Peyer's patch (tissue), 4 donors: ENCODE data around the gene MGRN1. TPM values are rescaled to one million over a fixed set of nuclear protein-coding genes. Genes with fewer than 3 reads are reported as not detected.

ENCODE experiments used
- DNase-seq, 3 donors: peaks; one replicate each; pipeline ENCODE4 v3.0.0-alpha.2; 2017 to 2019
- H3K27ac ChIP-seq, 4 donors: fragments of 200-600 bp; sonication (generic); one replicate each; pipeline ENCODE4 v1.5.1; 2016 to 2019
- H3K27me3 ChIP-seq, 2 donors: fragments of 200-600 bp; sonication (generic); one replicate each; pipeline ENCODE4 v1.5.1; 2019
- H3K36me3 ChIP-seq, 3 donors: fragments of 200-600 bp; sonication (generic); one replicate each; pipeline ENCODE4 v1.5.1; 2016 to 2019
- H3K4me1 ChIP-seq, 4 donors: fragments of 200-600 bp; sonication (generic); one replicate each; pipeline ENCODE4 v1.5.1; 2016 to 2019
- H3K4me3 ChIP-seq, 4 donors: fragments of 200-600 bp; sonication (generic); 1 replicate in 3 of 4; 2 replicates in 1 of 4; pipeline ENCODE4 v1.5.1; 2016 to 2019; ENCODE audit warnings: mild to moderate bottlenecking in 1 of 4
- H3K9me3 ChIP-seq, 4 donors: fragments of 200-600 bp; sonication (generic); one replicate each; pipeline ENCODE4 v1.5.1; 2016 to 2019; ENCODE audit warnings: mild to moderate bottlenecking in 1 of 4
- CTCF ChIP-seq, 6 experiments: fragments of 450-650 bp in 4 of 6; fragments of 200-600 bp in 2 of 6; sonication (generic) in 1 of 6; IDR thresholded peaks; one replicate each; pipeline ENCODE4 v1.5.1; 2017 to 2019; ENCODE audit warnings: antibody characterized with exemption in 6 of 6, mild to moderate bottlenecking in 3 of 6, moderate library complexity in 1 of 6
- POLR2A ChIP-seq, 2 donors: fragments of 450-650 bp; IDR thresholded peaks; one replicate each; pipeline ENCODE4 v1.5.1; 2017; ENCODE audit warnings: antibody characterized with exemption in 2 of 2, mild to moderate bottlenecking in 2 of 2, moderate library complexity in 2 of 2
- total RNA-seq, 4 donors: library from RNA; depleted of rRNA; stranded (reverse); fragments of >200 nt; gene quantifications; one replicate each; pipeline ENCODE4 v1.1.0, GENCODE V29; 2016

MGRN1 gene
- total RNA-seq, 4 donors from 2014 or later = 74.1 to 147 (median 93.8) TPM

GRCh38 chr16:4626396-4626795, 1.8 kb downstream of the MGRN1 start:
- Histone ChIP-seq H3K36me3 (no peaks in the 10 kb centered on the region), H3K9me3 (no peaks in the 10 kb centered on the region), H3K4me1 (peaks cover 0 to 13% (median 10%) of the 10 kb centered on the region in 4 donors), H3K27ac (peak overlapping the region in 1 of 4 donors; percentile 95), H3K4me3 (peak overlapping the region in 3 of 4 donors; percentile 89 to 100 (median 95)), H3K27me3 (no peaks in the 10 kb centered on the region)
- no peak for TF ChIP-seq POLR2A (IDR thresholded peaks at IDR 0.05)
- TF ChIP-seq CTCF (IDR thresholded peaks at IDR 0.05) = no peak
- DNase-seq = no peak

DNA sequence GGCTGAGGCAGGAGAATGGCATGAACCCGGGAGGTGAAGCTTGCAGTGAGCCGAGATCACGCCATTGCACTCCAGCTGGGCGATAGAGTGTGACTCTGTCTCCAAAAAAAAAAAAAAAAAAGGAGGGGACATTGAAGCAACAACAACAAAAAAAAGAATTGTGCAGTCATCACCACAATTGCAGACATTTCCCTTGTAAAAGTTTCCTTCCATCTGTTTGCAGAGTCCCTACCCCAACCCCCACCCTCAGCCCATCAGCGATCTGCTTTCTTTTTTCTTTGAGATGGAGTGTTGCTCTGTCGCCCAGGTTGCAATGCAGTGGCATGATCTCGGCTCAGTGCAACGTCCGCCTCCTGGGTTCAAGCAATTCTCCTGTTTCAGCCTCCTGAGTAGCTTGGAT, 3.7 kb downstream of the MGRN1 start:
- Histone ChIP-seq H3K4me3 (no peak overlapping the region), H3K27ac (no peak overlapping the region), H3K27me3 (no peaks in the 10 kb centered on the region), H3K36me3 (no peaks in the 10 kb centered on the region), H3K4me1 (peaks cover 0 to 13% (median 10%) of the 10 kb centered on the region in 4 donors), H3K9me3 (no peaks in the 10 kb centered on the region)
- DNase-seq = no peak
- TF ChIP-seq CTCF (IDR thresholded peaks at IDR 0.05) (no peak), POLR2A (IDR thresholded peaks at IDR 0.05) (no peak)

GRCh38 chr16:4631444-4631843, 6.8 kb downstream of the MGRN1 start:
- DNase-seq = no peak
- TF ChIP-seq CTCF (IDR thresholded peaks at IDR 0.05) (no peak), POLR2A (IDR thresholded peaks at IDR 0.05) (no peak)
- Histone ChIP-seq H3K27ac (no peak overlapping the region), H3K9me3 (no peaks in the 10 kb centered on the region), H3K36me3 (peaks cover 0 to 15% (median 0%) of the 10 kb centered on the region in 3 donors), H3K4me1 (peaks cover 0 to 4% (median under 1%) of the 10 kb centered on the region in 4 donors), H3K27me3 (no peaks in the 10 kb centered on the region), H3K4me3 (no peak overlapping the region)

GRCh38 chr16:4633910-4634635, 9.4 kb downstream of the MGRN1 start:
- H3K4me1 ChIP-seq = no peaks in the 10 kb centered on the region
- no peak for TF ChIP-seq POLR2A (IDR thresholded peaks at IDR 0.05)
- no peak for TF ChIP-seq CTCF (IDR thresholded peaks at IDR 0.05)
- no peaks in the 10 kb centered on the region for H3K27me3 ChIP-seq
- H3K9me3 ChIP-seq = no peaks in the 10 kb centered on the region
- no peak overlapping the region for H3K4me3 ChIP-seq
- DNase-seq = no peak
- no peak overlapping the region for H3K27ac ChIP-seq
- H3K36me3 ChIP-seq = peaks cover 0 to 21% (median 0%) of the 10 kb centered on the region in 3 donors

GRCh38 chr16:4634768-4635167, 10.1 kb downstream of the MGRN1 start:
- no peak for TF ChIP-seq POLR2A (IDR thresholded peaks at IDR 0.05)
- TF ChIP-seq CTCF (IDR thresholded peaks at IDR 0.05) = no peak
- no peaks in the 10 kb centered on the region for H3K9me3 ChIP-seq

More at GRCh38 chr16:4634768-4635167, 10.1 kb downstream of the MGRN1 start:
- Histone ChIP-seq H3K27me3 (no peaks in the 10 kb centered on the region), H3K36me3 (peaks cover 0 to 21% (median 0%) of the 10 kb centered on the region in 3 donors), H3K27ac (no peak overlapping the region), H3K4me1 (no peaks in the 10 kb centered on the region), H3K4me3 (no peak overlapping the region)
- DNase-seq = no peak
